Tibial artery (tissue), 4 donors: ENCODE measurements around the gene EXOC3L4.

Experiments
- DNase-seq, 2 donors: peaks; one replicate each; pipeline ENCODE4 v3.0.0-alpha.2; 2019
- H3K27ac ChIP-seq, 2 donors: fragments of 200-600 bp; sonication (generic) in 1 of 2; 1 replicate in 1 of 2; 2 replicates in 1 of 2; pipeline ENCODE4 v1.5.1; 2018 to 2019; ENCODE audit warnings: mild to moderate bottlenecking in 1 of 2
- H3K27me3 ChIP-seq, 2 donors: fragments of 200-600 bp; sonication (generic) in 1 of 2; one replicate each; pipeline versions ENCODE4 v1.5.1 to v1.6.0; 2016 to 2019
- H3K36me3 ChIP-seq, 3 donors: fragments of 200-600 bp; sonication (generic) in 2 of 3; one replicate each; pipeline ENCODE4 v1.5.1; 2016 to 2019; ENCODE audit warnings: mild to moderate bottlenecking in 2 of 3
- H3K4me1 ChIP-seq, 4 donors: fragments of 200-600 bp; sonication (generic) in 2 of 4; 1 replicate in 3 of 4; 2 replicates in 1 of 4; pipeline ENCODE4 v1.5.1; 2016 to 2019
- H3K4me3 ChIP-seq, 2 donors: fragments of 200-600 bp; sonication (generic) in 1 of 2; 1 replicate in 1 of 2; 2 replicates in 1 of 2; pipeline ENCODE4 v1.5.1; 2018 to 2019; ENCODE audit warnings: mild to moderate bottlenecking in 2 of 2
- H3K9me3 ChIP-seq, 3 donors: fragments of 200-600 bp; sonication (generic) in 1 of 3; one replicate each; pipeline ENCODE4 v1.5.1; 2016 to 2019
- CTCF ChIP-seq, 2 experiments: fragments of 200-600 bp in 1 of 2; fragments of 450-650 bp in 1 of 2; IDR thresholded peaks; one replicate each; pipeline ENCODE4 v1.5.1; 2017 to 2019; ENCODE audit warnings: antibody characterized with exemption in 2 of 2, mild to moderate bottlenecking in 1 of 2, moderate library complexity in 1 of 2
- intact Hi-C: fragments of 100-400 bp; cut with DNase I; formaldehyde crosslinking; loops from one replicate; pipeline ENCODE4 v1.15.0; 2023; ENCODE audit warnings: low total_unique reads

The EXOC3L4 gene

GRCh38 chr14:103125098-103126070 is 30.9 kb downstream of the EXOC3L4 start:
- Histone ChIP-seq H3K4me1 (peaks cover 0 to 84% (median 41%) of the 10 kb centered on the region in 4 donors), H3K27me3 (peaks cover 0 to 89% of the 10 kb centered on the region in 2 donors), H3K9me3 (no peaks in the 10 kb centered on the region), H3K27ac (no peak overlapping the region), H3K4me3 (no peak overlapping the region), H3K36me3 (peaks cover 0 to 3% (median 0%) of the 10 kb centered on the region in 3 donors)
- no peak for TF ChIP-seq CTCF (IDR thresholded peaks at IDR 0.05)
- intact Hi-C loops, result no loop called here
- DNase-seq, result no peak

DNA sequence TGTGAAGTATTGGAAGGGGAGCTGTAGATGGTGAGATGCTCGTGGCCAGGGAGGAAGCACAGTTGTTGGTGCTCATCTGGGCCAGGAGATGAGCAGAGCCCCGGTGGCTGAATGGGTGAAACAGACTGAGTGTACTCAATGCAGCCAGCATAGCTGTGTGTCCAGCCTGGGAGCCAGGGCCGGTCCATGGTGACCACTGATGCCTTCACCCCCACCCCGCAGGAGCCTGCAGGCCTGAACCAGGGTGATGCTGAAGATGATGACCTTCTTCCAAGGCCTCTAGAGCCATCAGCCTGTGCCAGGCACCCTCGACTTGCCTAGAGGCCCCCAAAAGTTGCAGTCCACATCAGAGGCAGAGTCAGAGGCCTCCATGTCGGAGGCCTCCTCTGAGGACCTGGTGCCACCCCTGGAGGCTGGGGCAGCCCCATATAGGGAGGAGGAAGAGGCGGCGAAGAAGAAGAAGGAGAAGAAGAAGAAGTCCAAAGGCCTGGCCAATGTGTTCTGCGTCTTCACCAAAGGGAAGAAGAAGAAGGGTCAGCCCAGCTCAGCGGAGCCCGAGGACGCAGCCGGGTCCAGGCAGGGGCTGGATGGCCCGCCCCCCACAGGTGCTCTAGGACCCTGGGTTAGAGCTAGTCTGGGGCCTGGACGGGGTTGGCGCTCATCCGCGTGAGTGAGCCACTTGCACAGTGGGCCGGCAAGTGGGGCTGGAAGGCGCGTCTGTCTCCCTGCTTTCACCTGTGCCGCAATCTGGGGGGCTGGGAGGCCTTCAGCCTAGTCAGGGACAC is 31.8 kb downstream of the EXOC3L4 start:
- H3K27ac ChIP-seq, result no peak overlapping the region
- H3K4me1 ChIP-seq, result peaks cover 0 to 88% (median 39%) of the 10 kb centered on the region in 4 donors
- H3K36me3 ChIP-seq, result peaks cover 0 to 9% (median 0%) of the 10 kb centered on the region in 3 donors

DNA sequence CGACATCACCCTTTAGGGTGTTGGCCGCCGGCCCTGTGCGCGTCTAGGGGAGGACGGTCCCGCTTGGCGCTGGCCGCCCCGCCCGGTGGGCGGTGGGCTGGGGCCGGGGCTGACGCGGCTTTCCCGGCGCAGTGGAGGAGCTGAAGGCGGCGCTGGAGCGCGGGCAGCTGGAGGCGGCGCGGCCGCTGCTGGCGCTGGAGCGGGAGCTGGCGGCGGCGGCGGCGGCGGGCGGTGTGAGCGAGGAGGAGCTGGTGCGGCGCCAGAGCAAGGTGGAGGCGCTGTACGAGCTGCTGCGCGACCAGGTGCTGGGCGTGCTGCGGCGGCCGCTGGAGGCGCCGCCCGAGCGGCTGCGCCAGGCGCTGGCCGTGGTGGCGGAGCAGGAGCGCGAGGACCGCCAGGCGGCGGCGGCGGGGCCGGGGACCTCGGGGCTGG is 32.4 kb downstream of the EXOC3L4 start:
- Histone ChIP-seq H3K9me3 (no peaks in the 10 kb centered on the region), H3K4me3 (peak overlapping the region; percentile 22 to 47), H3K27ac (no peak overlapping the region), H3K27me3 (peaks cover 0 to 86% of the 10 kb centered on the region in 2 donors), H3K36me3 (peaks cover 0 to 9% (median 0%) of the 10 kb centered on the region in 3 donors), H3K4me1 (peaks cover 0 to 87% (median 36%) of the 10 kb centered on the region in 4 donors)
- intact Hi-C loops, result no loop called here
- TF ChIP-seq CTCF (IDR thresholded peaks at IDR 0.05), result peak in 1 of 2 experiments; percentile 30
- no peak for DNase-seq

More for the DNA sequence above, 31.8 kb downstream of the EXOC3L4 start:
- no peak for TF ChIP-seq CTCF (IDR thresholded peaks at IDR 0.05)
- DNase-seq, result no peak
- Histone ChIP-seq H3K27me3 (peaks cover 0 to 92% of the 10 kb centered on the region in 2 donors), H3K4me3 (peak overlapping the region; percentile 22 to 47), H3K9me3 (no peaks in the 10 kb centered on the region)
- intact Hi-C loops, result no loop called here

DNA sequence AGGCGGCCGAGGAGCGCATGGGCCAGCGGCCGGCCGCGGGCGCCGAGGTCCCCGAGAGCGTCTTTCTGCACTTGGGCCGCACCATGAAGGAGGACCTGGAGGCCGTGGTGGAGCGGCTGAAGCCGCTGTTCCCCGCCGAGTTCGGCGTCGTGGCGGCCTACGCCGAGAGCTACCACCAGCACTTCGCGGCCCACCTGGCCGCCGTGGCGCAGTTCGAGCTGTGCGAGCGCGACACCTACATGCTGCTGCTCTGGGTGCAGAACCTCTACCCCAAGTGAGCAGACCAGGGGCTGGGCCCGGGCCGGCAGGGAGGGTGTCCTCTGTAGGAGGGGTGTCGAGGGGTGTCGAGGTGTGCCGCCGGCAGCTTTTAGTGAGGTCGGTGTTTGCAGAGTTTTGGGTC is 32.8 kb downstream of the EXOC3L4 start:
- intact Hi-C loops, result no loop called here

More for the DNA sequence above, 32.8 kb downstream of the EXOC3L4 start:
- Histone ChIP-seq H3K27me3 (peaks cover 0 to 82% of the 10 kb centered on the region in 2 donors), H3K27ac (no peak overlapping the region), H3K4me1 (peaks cover 0 to 83% (median 31%) of the 10 kb centered on the region in 4 donors), H3K4me3 (peak overlapping the region in 1 of 2 donors; percentile 47), H3K9me3 (no peaks in the 10 kb centered on the region), H3K36me3 (peaks cover 0 to 12% (median under 1%) of the 10 kb centered on the region in 3 donors)
- DNase-seq, result no peak
- no peak for TF ChIP-seq CTCF (IDR thresholded peaks at IDR 0.05)
